Fibroblast of mammary gland (primary cell): ENCODE measurements around the gene LAPTM5.
"Not testable (repeated sequence)": the region's sequence is repeated elsewhere in the genome, so short reads cannot be mapped to it uniquely, and the experiment has no call there.

Experiments used
- DNase-seq: peaks from one replicate; pipeline ENCODE4 v3.0.0-alpha.2; 2010; ENCODE audit warnings: low read depth
- H3K4me3 ChIP-seq: 2 replicates; pipeline ENCODE4 v1.5.1; 2011; ENCODE audit warnings: low read depth, mild to moderate bottlenecking, low read length, moderate library complexity; ENCODE audit not compliant: control insufficient read depth
- TF ChIP-seq, protein P1 (sequence below): conservative IDR thresholded peaks from 2 replicates; pipeline ENCODE4 v1.5.1; 2011; ENCODE audit warnings: low read depth, low read length, inconsistent platforms; ENCODE audit not compliant: control insufficient read depth, insufficient read depth

The LAPTM5 gene

DNA sequence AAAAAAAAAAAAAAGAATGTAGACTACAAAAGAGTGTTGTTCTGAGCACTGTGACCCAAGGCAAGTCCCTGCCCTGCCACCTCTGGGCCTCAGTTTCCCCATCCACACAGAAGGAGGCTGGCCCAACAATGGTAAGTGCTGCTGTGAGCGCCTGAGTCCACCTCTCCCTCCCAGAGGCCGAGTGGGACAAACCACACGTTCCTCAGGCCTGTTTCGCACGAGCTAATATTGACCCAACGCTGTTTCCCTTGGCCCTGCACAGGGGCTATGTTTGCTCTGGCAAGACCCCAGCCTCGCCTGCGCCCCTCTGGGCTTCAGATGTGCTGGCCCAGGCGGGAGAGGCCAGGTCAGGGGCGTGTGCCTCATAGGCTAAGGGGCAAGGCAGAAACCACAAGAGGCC is 12.6 kb upstream of the LAPTM5 start:
- H3K4me3 ChIP-seq = no peak overlapping the region
- no peak for DNase-seq

GRCh38 chr1:30768830-30769718 is 11.5 kb upstream of the LAPTM5 start:
- TF ChIP-seq, protein P1, sequence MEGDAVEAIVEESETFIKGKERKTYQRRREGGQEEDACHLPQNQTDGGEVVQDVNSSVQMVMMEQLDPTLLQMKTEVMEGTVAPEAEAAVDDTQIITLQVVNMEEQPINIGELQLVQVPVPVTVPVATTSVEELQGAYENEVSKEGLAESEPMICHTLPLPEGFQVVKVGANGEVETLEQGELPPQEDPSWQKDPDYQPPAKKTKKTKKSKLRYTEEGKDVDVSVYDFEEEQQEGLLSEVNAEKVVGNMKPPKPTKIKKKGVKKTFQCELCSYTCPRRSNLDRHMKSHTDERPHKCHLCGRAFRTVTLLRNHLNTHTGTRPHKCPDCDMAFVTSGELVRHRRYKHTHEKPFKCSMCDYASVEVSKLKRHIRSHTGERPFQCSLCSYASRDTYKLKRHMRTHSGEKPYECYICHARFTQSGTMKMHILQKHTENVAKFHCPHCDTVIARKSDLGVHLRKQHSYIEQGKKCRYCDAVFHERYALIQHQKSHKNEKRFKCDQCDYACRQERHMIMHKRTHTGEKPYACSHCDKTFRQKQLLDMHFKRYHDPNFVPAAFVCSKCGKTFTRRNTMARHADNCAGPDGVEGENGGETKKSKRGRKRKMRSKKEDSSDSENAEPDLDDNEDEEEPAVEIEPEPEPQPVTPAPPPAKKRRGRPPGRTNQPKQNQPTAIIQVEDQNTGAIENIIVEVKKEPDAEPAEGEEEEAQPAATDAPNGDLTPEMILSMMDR = no peak
- DNase-seq = no peak
- H3K4me3 ChIP-seq = no peak overlapping the region

More for the DNA sequence above, 12.6 kb upstream of the LAPTM5 start:
- TF ChIP-seq, protein P1 = no peak

DNA sequence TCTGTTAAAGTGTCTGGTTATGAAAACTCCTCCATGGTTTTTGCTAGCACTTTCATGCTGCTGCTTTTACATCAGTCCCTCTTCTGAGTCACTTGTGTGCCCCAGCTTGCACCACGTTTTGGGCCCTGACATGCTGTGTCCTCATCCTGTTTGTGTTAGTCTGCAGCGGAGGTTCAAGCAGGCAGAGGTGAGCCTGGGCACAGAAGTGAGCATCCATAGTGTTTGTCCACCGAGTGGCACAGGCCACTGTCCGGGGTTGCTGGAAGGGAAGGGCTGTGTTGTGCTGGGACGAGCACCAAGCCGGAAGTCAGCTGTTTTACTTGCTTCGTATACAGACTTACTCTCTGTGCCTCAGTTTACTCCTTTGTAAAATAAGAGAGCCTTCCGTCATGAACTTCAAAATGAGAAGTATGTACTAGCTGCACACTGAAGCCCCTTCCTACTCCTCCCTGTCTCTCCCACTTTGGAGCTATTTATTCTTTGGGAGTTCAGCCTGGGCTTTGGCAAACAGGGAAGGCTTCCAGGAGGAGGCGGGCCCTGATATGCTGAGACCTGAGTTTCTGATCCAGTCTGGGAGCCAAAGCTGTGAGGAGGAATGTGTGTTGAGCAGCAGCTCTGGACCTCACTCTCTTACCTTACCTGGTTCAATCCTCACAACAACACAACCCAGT is 10.7 kb upstream of the LAPTM5 start:
- no peak for DNase-seq
- TF ChIP-seq, protein P1 = no peak

DNA sequence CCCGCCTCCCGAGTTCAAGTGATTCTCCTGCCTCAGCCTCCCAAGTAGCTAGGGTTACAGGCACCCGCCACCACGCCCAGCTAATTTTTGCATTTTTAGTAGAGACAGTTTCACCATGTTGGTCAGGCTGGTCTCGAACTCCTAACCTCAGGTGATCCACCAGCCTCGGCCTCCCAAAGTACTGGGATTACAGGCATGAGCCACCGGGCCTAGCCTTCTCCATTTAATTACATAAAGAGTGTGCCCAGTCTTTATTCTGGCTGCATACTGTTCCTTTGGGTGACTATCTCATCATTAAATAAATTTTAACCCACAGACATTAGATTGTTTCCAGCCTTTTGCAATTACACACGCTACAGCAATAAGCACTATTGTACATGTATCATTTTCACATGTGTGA is 9.4 kb upstream of the LAPTM5 start:
- DNase-seq, H3K4me3 ChIP-seq: not testable (repeated sequence)

More for the DNA sequence above, 10.7 kb upstream of the LAPTM5 start:
- H3K4me3 ChIP-seq = no peak overlapping the region

DNA sequence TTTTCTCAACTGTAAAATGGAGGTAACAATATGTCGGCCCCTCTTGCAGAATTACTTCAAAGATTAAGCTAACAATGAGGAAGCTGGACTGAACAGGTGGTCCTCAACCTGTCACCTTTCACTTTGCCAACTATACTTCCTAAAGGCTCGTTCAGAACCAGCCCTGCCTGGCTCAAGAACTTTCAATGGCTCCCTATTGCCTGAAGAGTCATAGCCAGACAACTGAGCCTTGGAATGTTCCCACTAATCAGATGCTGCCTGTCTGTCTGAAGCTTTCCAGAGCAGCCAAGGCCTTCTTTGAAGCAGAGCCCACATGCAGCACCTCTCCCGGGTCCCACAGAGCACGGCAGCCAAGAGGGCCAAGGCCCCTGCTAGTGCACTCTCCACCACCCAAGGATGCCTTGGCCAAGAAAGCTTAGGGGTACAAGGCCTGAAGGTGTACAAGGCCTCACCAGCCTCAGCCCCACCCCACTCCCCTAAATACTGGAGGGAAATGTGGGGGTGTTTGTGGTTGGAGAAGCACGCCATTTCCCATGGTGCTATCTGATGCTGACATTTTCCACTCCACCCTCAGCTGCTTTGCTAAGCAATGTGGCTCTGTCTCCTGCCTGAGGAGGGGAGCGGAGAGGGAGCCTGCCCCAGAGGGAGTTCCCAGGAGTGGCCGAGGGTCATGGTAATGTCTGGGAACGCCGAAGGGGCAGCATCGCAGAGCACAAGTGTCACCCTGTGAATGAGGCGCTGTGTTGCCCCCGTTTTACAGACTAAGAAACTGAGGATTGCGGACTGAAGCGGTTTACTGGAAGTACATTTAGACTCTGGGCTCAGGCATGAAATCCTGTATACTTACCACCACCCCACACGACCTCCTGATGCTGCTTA is 8.2 kb upstream of the LAPTM5 start:
- no peak overlapping the region for H3K4me3 ChIP-seq
- TF ChIP-seq, protein P1 = no peak
- DNase-seq = no peak

DNA sequence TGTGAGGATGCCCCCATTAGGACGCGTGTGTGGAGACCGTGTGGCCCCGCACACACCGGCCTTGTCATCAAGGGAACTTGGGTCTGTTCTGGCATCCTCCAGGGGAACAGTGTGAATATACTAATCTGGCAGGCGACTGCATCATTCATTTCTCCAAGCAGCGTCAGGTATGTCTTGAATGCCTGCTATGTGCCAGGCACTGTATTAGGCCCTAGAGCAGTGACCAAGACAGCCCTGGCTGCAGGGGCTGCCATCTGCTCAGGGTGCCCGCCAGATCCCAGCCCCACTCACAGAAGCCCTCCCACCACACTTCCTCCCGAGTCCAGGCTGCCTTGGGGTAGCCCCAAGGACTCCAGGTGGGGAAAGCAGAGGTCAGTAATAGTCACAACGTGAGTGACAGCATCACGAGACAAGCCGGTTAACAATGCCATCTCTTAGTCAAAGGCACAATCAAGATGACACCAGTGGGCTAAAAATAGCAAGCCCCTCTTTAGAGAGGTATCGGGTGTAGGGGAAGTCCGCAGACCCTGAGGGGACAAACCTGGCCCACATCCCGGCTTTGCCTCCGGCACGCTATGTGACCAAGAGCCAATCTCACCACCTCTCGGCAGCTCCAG is 7.5 kb upstream of the LAPTM5 start:
- no peak overlapping the region for H3K4me3 ChIP-seq
- TF ChIP-seq, protein P1 = no peak
- DNase-seq = no peak

DNA sequence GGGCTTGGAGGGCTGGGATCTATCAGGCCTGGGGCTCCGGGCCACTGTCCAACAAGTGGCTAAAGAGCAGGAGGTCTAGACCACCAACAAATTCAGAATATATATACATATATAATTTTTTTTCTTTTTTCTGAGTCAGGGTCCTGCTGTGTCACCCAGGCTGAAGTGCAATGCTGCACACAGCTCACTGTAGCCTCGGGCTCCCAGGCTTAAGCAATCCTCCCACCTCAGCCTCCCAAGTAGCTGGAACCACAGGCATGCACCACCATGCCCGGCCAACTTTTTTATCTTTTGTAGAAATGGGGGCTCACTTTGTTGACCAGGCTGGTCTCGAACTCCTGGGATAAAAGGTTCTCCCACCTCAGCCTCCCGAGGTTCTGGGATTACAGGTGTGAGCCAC is 6.8 kb upstream of the LAPTM5 start:
- TF ChIP-seq, protein P1 = no peak
- no peak overlapping the region for H3K4me3 ChIP-seq
- no peak for DNase-seq
